Muscle of leg (tissue), 11 donors: Measurements from ENCODE around the gene CUL9. TPM values are rescaled to one million over a fixed set of nuclear protein-coding genes. Genes with fewer than 3 reads are reported as not detected.

ENCODE experiments used
- DNase-seq: peaks from one replicate; pipeline ENCODE4 v3.0.0; 2013
- H3K27ac ChIP-seq: one replicate; pipeline ENCODE4 v1.5.1; 2013; ENCODE audit warnings: mild to moderate bottlenecking, low read length, control low read depth
- H3K27me3 ChIP-seq: one replicate; pipeline ENCODE4 v1.6.1; 2013; ENCODE audit warnings: low read length; ENCODE audit not compliant: control insufficient read depth, insufficient read depth
- H3K36me3 ChIP-seq: one replicate; pipeline ENCODE4 v1.6.1; 2013; ENCODE audit warnings: low read length; ENCODE audit not compliant: control insufficient read depth, insufficient read depth
- H3K4me1 ChIP-seq: one replicate; pipeline ENCODE4 v1.6.1; 2013; ENCODE audit warnings: low read length; ENCODE audit not compliant: control insufficient read depth, insufficient read depth
- H3K4me3 ChIP-seq: one replicate; pipeline ENCODE4 v1.5.1; 2013; ENCODE audit warnings: low read length, control low read depth
- H3K9me3 ChIP-seq: replicated peaks from 2 replicates; pipeline ENCODE4 v1.6.1; 2013; ENCODE audit warnings: low read depth, low read length; ENCODE audit not compliant: control insufficient read depth
- WGBS: methylation state at CpG from one replicate; pipeline ENCODE4 v1.1.5; 2013; ENCODE audit warnings: missing lambda C conversion rate; ENCODE audit not compliant: insufficient coverage; 5-methylcytosine and 5-hydroxymethylcytosine counted together
- polyA plus RNA-seq, 8 donors: library from polyadenylated mRNA; unstranded; fragments of 120-200 nt; gene quantifications; one replicate each; pipeline versions ENCODE4 v1.2.1 to v1.2.3, GENCODE V29; 2013; ENCODE audit warnings: inconsistent platforms in 1 of 8, low replicate concordance in 1 of 8; ENCODE audit not compliant: insufficient read length in 8 of 8, insufficient read depth in 1 of 8
- total RNA-seq: library from RNA; stranded (reverse); fragments of 120-200 nt; gene quantifications from one replicate; pipeline ENCODE4 v1.2.4, GENCODE V29; 2013

Gene CUL9
- total and polyA plus RNA-seq, 9 donors, result 11.8 to 23.9 (median 19.4) TPM

DNA sequence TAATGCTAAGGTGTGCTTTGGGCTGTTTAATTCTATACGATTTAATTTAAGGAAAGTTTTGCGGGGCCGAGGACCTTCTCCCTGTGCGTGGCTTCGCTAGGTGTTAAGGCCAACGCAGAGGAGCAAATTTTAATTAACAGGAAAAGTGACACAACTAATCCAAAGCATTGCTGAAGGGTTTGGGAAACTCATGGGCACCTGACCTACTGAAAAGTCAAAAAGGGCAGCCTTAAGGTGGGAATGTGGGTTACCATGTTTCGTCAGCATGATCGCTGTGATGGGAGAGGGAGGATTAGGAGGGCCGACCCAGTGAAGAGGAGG, 415 bp upstream of the CUL9 start:
- H3K9me3 ChIP-seq, result no peaks in the 10 kb centered on the region
- peak overlapping the region; percentile 56 for H3K27ac ChIP-seq
- peak overlapping the region; percentile 85 for H3K4me3 ChIP-seq
- H3K4me1 ChIP-seq, result peaks cover 18% of the 10 kb centered on the region
- peaks cover 62% of the 10 kb centered on the region for H3K36me3 ChIP-seq
- no peaks in the 10 kb centered on the region for H3K27me3 ChIP-seq
- WGBS, result 31% methylated on average over 7 of the region's 9 CpGs
- DNase-seq, result no peak

DNA sequence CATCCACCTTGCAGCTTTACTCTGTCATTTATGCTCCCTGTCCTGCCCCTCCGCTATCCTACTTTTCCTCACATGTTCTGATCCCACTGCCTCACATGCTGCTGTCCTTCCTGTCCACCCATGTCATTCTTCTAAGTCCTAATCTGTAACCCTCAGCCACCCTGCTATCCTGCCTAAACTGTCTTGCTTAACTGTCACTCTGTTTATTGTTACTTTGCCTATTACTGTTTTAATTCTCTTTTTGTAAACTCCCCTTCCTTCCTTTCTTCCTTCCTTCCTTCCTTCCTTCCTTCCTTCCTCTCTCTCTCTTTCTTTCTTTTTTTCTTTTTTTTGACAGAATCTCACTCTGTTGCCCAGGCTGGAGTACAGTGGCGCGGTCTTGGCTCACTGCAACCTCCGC, 1.4 kb downstream of the CUL9 start:
- no peaks in the 10 kb centered on the region for H3K27me3 ChIP-seq
- peaks cover 18% of the 10 kb centered on the region for H3K4me1 ChIP-seq
- H3K36me3 ChIP-seq, result peaks cover 69% of the 10 kb centered on the region
- H3K27ac ChIP-seq, result no peak overlapping the region
- H3K4me3 ChIP-seq, result no peak overlapping the region
- 100% methylated on average over 4 of the region's 4 CpGs for WGBS
- H3K9me3 ChIP-seq, result no peaks in the 10 kb centered on the region
- no peak for DNase-seq

DNA sequence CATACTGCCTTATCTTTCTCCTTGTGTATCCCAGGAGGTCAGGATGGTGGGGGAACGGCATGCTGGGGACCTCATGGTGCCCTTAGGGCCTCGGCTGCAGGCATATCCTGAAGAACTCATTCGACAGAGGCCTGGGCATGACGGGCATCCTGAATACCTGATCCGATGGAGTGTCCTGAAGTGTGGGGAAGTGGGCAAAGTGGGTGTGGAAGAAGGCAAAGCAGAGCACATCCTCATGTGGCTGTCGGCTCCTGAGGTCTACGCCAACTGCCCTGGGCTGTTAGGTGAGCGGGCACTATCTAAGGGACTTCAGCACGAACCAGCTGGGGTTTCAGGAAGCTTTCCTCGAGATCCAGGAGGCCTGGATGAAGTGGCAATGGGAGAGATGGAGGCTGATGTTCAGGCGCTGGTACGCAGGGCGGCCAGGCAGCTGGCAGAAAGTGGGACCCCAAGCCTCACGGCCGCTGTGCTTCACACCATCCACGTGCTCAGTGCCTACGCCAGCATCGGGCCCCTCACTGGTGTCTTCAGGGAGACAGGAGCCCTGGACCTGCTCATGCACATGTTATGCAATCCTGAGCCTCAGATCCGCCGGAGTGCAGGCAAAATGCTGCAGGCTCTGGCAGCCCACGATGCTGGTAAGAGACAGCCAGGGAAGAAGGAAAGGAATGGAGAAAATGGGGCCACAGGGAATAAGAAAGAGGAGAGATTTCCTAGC, 2.4 kb downstream of the CUL9 start:
- 89% methylated on average over 21 of the region's 21 CpGs for WGBS
- Histone ChIP-seq H3K9me3 (no peaks in the 10 kb centered on the region), H3K27me3 (no peaks in the 10 kb centered on the region), H3K4me1 (peaks cover 18% of the 10 kb centered on the region), H3K36me3 (peaks cover 66% of the 10 kb centered on the region), H3K27ac (no peak overlapping the region), H3K4me3 (no peak overlapping the region)
- DNase-seq, result no peak

DNA sequence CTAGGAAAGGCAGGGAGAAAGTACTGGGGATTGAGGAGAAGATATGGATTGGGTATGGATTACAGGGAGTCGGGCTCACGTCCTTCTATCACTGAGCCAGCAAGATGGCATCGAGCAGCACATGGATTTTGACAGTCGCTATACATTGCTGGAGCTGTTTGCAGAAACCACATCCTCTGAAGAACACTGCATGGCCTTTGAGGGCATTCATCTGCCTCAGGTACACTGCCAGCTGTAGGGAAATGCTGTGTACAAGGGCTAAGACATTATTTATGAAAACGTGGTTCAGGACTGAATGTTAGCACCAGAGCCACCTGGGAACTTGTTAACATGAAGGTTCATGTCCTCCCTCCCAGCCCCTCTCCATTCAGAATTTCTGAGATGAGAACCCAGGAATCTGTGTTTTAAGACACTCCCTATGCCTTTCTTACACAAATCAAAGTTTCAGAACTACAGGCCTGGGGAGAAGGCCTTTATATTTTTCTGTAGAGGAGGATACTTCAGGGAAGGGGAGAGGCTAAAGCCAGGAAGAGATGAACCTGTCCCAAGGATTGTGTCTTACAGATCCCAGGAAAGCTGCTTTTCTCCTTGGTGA, 3.5 kb downstream of the CUL9 start:
- WGBS, result 78% methylated on average over 3 of the region's 5 CpGs
- peaks cover 60% of the 10 kb centered on the region for H3K36me3 ChIP-seq
- no peaks in the 10 kb centered on the region for H3K27me3 ChIP-seq
- no peak overlapping the region for H3K27ac ChIP-seq
- H3K4me3 ChIP-seq, result no peak overlapping the region
- peaks cover 18% of the 10 kb centered on the region for H3K4me1 ChIP-seq
- H3K9me3 ChIP-seq, result no peaks in the 10 kb centered on the region
- no peak for DNase-seq

DNA sequence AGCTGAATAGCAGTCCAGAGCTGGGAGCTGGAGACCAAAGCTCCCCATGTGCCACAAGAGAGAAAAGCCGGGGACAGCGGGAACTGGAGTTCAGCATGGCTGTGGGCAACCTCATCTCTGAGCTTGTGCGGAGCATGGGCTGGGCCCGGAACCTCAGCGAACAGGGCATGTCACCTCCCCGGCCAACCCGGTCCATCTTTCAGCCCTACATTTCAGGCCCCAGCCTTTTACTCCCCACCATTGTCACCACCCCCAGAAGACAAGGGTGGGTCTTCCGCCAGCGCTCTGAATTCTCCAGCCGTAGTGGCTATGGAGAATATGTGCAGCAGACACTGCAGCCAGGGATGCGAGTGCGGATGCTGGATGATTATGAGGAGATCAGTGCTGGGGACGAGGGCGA, 4.0 kb downstream of the CUL9 start:
- Histone ChIP-seq H3K4me1 (peaks cover 17% of the 10 kb centered on the region), H3K9me3 (no peaks in the 10 kb centered on the region), H3K4me3 (no peak overlapping the region), H3K27me3 (no peaks in the 10 kb centered on the region), H3K27ac (no peak overlapping the region), H3K36me3 (peaks cover 56% of the 10 kb centered on the region)
- DNase-seq, result no peak
- 92% methylated on average over 14 of the region's 14 CpGs for WGBS

DNA sequence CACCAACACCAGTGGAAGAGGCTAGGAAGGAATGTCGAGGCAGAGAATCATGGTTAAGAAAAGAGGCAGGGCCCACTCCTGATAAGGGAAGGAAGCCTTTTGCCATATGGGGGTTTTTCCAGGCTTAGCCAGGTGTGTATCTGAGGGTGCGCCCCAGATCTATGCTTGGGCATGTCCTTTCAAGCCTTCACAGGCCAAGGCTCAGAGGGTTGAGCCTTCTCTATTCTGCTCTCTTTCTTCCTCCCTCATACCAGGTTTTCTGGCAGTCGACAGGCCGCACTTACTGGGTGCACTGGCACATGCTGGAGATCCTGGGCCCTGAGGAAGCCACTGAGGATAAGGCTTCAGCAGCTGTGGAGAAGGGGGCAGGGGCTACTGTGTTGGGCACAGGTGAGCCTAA, 4.7 kb downstream of the CUL9 start:
- Histone ChIP-seq H3K36me3 (peaks cover 55% of the 10 kb centered on the region), H3K27me3 (no peaks in the 10 kb centered on the region), H3K27ac (no peak overlapping the region), H3K4me1 (peaks cover 10% of the 10 kb centered on the region), H3K4me3 (no peak overlapping the region), H3K9me3 (no peaks in the 10 kb centered on the region)
- no peak for DNase-seq
- WGBS, result 100% methylated on average over 1 of the region's 4 CpGs

DNA sequence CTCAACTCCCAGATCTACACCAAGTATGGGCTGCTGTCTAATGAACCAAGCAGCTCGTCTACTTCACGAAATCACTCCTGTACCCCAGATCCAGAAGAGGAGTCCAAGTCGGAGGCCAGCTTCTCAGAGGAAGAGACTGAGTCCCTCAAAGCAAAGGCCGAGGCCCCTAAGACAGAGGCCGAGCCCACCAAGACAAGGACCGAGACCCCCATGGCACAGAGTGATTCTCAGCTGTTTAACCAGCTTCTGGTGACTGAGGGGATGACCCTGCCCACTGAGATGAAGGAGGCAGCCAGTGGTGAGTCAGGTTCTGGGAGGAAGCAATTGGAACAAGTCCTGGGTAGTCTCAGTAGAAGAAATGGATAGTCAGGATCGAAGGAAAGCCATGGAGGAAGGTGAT, 5.8 kb downstream of the CUL9 start:
- no peaks in the 10 kb centered on the region for H3K9me3 ChIP-seq
- no peaks in the 10 kb centered on the region for H3K27me3 ChIP-seq
- 94% methylated on average over 6 of the region's 7 CpGs for WGBS
- H3K27ac ChIP-seq, result no peak overlapping the region
- H3K4me3 ChIP-seq, result no peak overlapping the region
- H3K4me1 ChIP-seq, result peaks cover 4% of the 10 kb centered on the region
- DNase-seq, result no peak
- peaks cover 61% of the 10 kb centered on the region for H3K36me3 ChIP-seq

DNA sequence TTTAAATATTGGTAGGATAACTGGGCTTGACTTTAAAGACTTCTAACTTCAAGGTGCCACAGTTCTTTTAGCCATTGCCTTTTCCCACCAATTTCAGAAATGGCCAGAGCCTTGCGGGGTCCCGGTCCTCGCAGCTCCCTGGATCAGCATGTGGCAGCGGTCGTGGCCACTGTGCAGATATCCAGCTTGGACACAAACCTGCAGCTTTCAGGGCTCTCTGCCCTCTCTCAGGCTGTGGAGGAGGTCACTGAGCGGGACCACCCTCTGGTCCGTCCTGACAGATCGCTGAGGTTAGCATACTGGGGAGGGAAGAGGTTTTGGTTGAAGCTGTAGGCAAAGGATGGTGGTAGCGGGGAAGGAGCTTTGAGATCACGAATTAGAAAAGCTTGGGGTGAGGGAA, 6.4 kb downstream of the CUL9 start:
- 94% methylated on average over 10 of the region's 10 CpGs for WGBS
- Histone ChIP-seq H3K27ac (no peak overlapping the region), H3K36me3 (peaks cover 66% of the 10 kb centered on the region), H3K4me1 (no peaks in the 10 kb centered on the region), H3K4me3 (no peak overlapping the region), H3K9me3 (no peaks in the 10 kb centered on the region), H3K27me3 (no peaks in the 10 kb centered on the region)
- DNase-seq, result no peak

DNA sequence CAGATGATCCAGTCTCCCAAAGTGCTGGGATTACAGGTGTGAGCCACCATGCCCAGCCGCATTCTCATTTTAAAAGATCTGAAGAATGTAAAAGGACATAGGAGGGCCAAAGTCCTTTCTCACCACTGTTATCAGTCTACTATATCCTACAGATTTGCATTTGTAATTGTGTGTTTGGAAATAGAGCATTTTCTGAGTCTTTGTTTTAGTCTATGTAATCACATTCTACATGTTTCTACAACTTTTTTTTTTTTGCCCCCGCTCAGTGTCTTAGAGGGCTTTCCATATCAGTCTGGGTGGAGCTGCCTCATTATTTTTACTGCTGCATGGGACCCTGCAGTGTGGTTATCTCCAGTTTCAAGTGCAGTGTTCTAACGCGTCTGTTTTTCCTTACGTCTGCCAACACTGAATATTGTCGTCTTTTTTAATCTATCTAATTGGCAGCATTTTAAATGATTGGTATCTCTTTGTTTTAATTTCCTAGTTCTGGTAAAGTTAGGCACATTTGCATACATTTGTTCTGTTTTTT, 7.8 kb downstream of the CUL9 start:
- DNase-seq, result no peak
- Histone ChIP-seq H3K4me3 (no peak overlapping the region), H3K4me1 (no peaks in the 10 kb centered on the region), H3K36me3 (peaks cover 61% of the 10 kb centered on the region), H3K9me3 (no peaks in the 10 kb centered on the region), H3K27me3 (no peaks in the 10 kb centered on the region), H3K27ac (no peak overlapping the region)
- WGBS, result 100% methylated on average over 1 of the region's 6 CpGs

DNA sequence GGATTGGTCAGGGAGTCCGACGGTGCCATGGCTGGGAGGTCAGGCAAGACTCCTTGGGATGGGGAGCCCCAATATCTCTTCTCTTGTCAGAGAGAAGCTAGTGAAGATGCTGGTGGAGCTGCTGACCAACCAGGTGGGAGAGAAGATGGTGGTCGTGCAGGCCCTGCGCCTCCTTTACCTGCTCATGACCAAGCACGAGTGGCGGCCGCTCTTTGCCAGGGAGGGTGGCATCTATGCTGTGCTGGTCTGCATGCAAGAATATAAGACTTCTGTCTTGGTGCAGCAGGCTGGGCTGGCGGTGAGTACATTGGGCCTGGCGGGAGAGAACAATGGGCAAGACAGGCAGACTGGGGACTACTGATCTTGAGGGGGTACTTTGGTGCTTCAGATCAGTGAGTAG, 10.9 kb downstream of the CUL9 start:
- H3K27me3 ChIP-seq, result no peaks in the 10 kb centered on the region

More for the DNA sequence above, 10.9 kb downstream of the CUL9 start:
- no peak overlapping the region for H3K4me3 ChIP-seq
- DNase-seq, result no peak
- no peaks in the 10 kb centered on the region for H3K4me1 ChIP-seq
- H3K27ac ChIP-seq, result no peak overlapping the region
- WGBS, result 88% methylated on average over 9 of the region's 9 CpGs
- no peaks in the 10 kb centered on the region for H3K9me3 ChIP-seq
- peaks cover 54% of the 10 kb centered on the region for H3K36me3 ChIP-seq
